ENCODE measurements around the gene ZCCHC4.

- no peak for TF ChIP-seq EP300 (IDR thresholded peaks at IDR 0.05)
- no peak for TF ChIP-seq CTCF (IDR thresholded peaks at IDR 0.05)
- no peak for TF ChIP-seq POLR2A (IDR thresholded peaks at IDR 0.05)
Observed at GRCh38 chr4:25302626-25303025, 9.9 kb upstream of the ZCCHC4 start.
